ENCODE measurements around the gene KMT2B.

The KMT2B gene

GRCh38 chr19:35781650-35782049, 63.8 kb downstream of the KMT2B start:
- DNase-seq: no peak

GRCh38 chr19:35782589-35782988, 64.8 kb downstream of the KMT2B start:
- DNase-seq: no peak

- no peak for DNase-seq
These were observed 65.9 kb downstream of the KMT2B start for GRCh38 chr19:35783469-35784434.

- DNase-seq: no peak
These were observed 66.9 kb downstream of the KMT2B start for GRCh38 chr19:35784503-35785338.

- no peak for DNase-seq
These were observed 67.5 kb downstream of the KMT2B start for GRCh38 chr19:35785339-35785627.

GRCh38 chr19:35786299-35787160, 68.7 kb downstream of the KMT2B start:
- no peak for DNase-seq

- DNase-seq: no peak
These were observed 69.5 kb downstream of the KMT2B start for GRCh38 chr19:35787227-35787799.
